Fibroblast of upper back skin (primary cell): Measurements from ENCODE around the gene ADAMTSL1.

Source experiments
- DNase-seq: peaks from one replicate; pipeline ENCODE4 v3.0.0-alpha.2; 2013

Gene ADAMTSL1

GRCh38 chr9:18500451-18500850 is 26.5 kb downstream of the ADAMTSL1 start:
- no peak for DNase-seq

GRCh38 chr9:18501949-18502348 is 28.0 kb downstream of the ADAMTSL1 start:
- DNase-seq: no peak

- no peak for DNase-seq
These were observed 28.6 kb downstream of the ADAMTSL1 start for GRCh38 chr9:18502546-18502945.

- no peak for DNase-seq
These were observed 30.8 kb downstream of the ADAMTSL1 start for GRCh38 chr9:18504707-18505106.

GRCh38 chr9:18507151-18507550 is 33.2 kb downstream of the ADAMTSL1 start:
- DNase-seq: no peak

- no peak for DNase-seq
These were observed 42.6 kb downstream of the ADAMTSL1 start for GRCh38 chr9:18516514-18516913.

- no peak for DNase-seq
These were observed 43.0 kb downstream of the ADAMTSL1 start for GRCh38 chr9:18516965-18517364.

- DNase-seq: peak; percentile 39
These were observed 46.6 kb downstream of the ADAMTSL1 start for GRCh38 chr9:18520416-18521047.

GRCh38 chr9:18526685-18527084 is 52.7 kb downstream of the ADAMTSL1 start:
- DNase-seq: no peak

- DNase-seq: no peak
These were observed 57.4 kb downstream of the ADAMTSL1 start for GRCh38 chr9:18531136-18532065.

- no peak for DNase-seq
These were observed 60.7 kb downstream of the ADAMTSL1 start for GRCh38 chr9:18534611-18535010.

GRCh38 chr9:18536554-18536953 is 62.6 kb downstream of the ADAMTSL1 start:
- DNase-seq: no peak

- no peak for DNase-seq
These were observed 65.3 kb downstream of the ADAMTSL1 start for GRCh38 chr9:18539203-18539693.

- DNase-seq: peak; percentile 88
These were observed 69.0 kb downstream of the ADAMTSL1 start for GRCh38 chr9:18542837-18543405.

- peak; percentile 95 for DNase-seq
These were observed 69.6 kb downstream of the ADAMTSL1 start for GRCh38 chr9:18543406-18544192.

GRCh38 chr9:18544456-18544855 is 70.5 kb downstream of the ADAMTSL1 start:
- DNase-seq: no peak

GRCh38 chr9:18545636-18546360 is 71.8 kb downstream of the ADAMTSL1 start:
- no peak for DNase-seq

- DNase-seq: no peak
These were observed 74.5 kb downstream of the ADAMTSL1 start for GRCh38 chr9:18548456-18548855.

- DNase-seq: no peak
These were observed 75.8 kb downstream of the ADAMTSL1 start for GRCh38 chr9:18549772-18550171.

- no peak for DNase-seq
These were observed 76.3 kb downstream of the ADAMTSL1 start for GRCh38 chr9:18550286-18550685.

GRCh38 chr9:18554244-18554643 is 80.3 kb downstream of the ADAMTSL1 start:
- DNase-seq: no peak
